GM12801 (cell line): ENCODE measurements around the gene PRRX2.

Experiments used
- CTCF ChIP-seq: IDR thresholded peaks from one replicate; pipeline ENCODE4 v1.5.1; 2011; ENCODE audit warnings: control low read depth; ENCODE audit not compliant: insufficient read length; ENCODE audit errors: extremely low read depth

Gene PRRX2

GRCh38 chr9:129770741-129771140 is 105.3 kb downstream of the PRRX2 start:
- no peak for TF ChIP-seq CTCF
